ENCODE results near the gene LEPROT.

The LEPROT gene

GRCh38 chr1:65477414-65478378, 57.2 kb downstream of the LEPROT start:
- DNase-seq (ENCODE audit: low read depth) = no peak

GRCh38 chr1:65478379-65479026, 58.0 kb downstream of the LEPROT start:
- no peak for DNase-seq (ENCODE audit: low read depth)

GRCh38 chr1:65479554-65480204, 59.2 kb downstream of the LEPROT start:
- no peak for DNase-seq (ENCODE audit: low read depth)

- DNase-seq (ENCODE audit: low read depth) = no peak
Measured at GRCh38 chr1:65480684-65481405, 60.4 kb downstream of the LEPROT start.

- DNase-seq (ENCODE audit: low read depth) = no peak
Measured at GRCh38 chr1:65483993-65484754, 63.7 kb downstream of the LEPROT start.
